Activated CD4-positive, alpha-beta T cell treated with anti-CD3 and anti-CD28 coated beads, Interleukin-2, amount 50 U/mL, for 1 hour (primary cell): ENCODE data around the gene CCRL2.
"Not testable (repeated sequence)": the region's sequence is repeated elsewhere in the genome, so short reads cannot be mapped to it uniquely, and the experiment has no call there.

Experiments
- DNase-seq: peaks from one replicate; pipeline ENCODE4 v3.0.0-alpha.2; 2020

CCRL2 gene

GRCh38 chr3:46431905-46432304 lies 24.8 kb downstream of the CCRL2 start:
- DNase-seq, result not testable (repeated sequence)

GRCh38 chr3:46433118-46433517 lies 26.1 kb downstream of the CCRL2 start:
- not testable (repeated sequence) for DNase-seq

- DNase-seq, result no peak
These were observed 26.8 kb downstream of the CCRL2 start for GRCh38 chr3:46433841-46434240.

GRCh38 chr3:46435081-46435726 lies 28.1 kb downstream of the CCRL2 start:
- no peak for DNase-seq

GRCh38 chr3:46438831-46439230 lies 31.8 kb downstream of the CCRL2 start:
- DNase-seq, result no peak

- DNase-seq, result no peak
These were observed 33.7 kb downstream of the CCRL2 start for GRCh38 chr3:46440531-46441294.

GRCh38 chr3:46442576-46443530 lies 35.8 kb downstream of the CCRL2 start:
- DNase-seq, result peak; percentile 25

- no peak for DNase-seq
These were observed 40.3 kb downstream of the CCRL2 start for GRCh38 chr3:46447228-46447985.

- DNase-seq, result no peak
These were observed 41.7 kb downstream of the CCRL2 start for GRCh38 chr3:46448721-46449120.

GRCh38 chr3:46449755-46450552 lies 42.9 kb downstream of the CCRL2 start:
- DNase-seq, result no peak

GRCh38 chr3:46453526-46454208 lies 46.6 kb downstream of the CCRL2 start:
- DNase-seq, result no peak

- DNase-seq, result no peak
These were observed 47.1 kb downstream of the CCRL2 start for GRCh38 chr3:46454209-46454595.

GRCh38 chr3:46454606-46455005 lies 47.5 kb downstream of the CCRL2 start:
- no peak for DNase-seq

GRCh38 chr3:46455231-46456115 lies 48.4 kb downstream of the CCRL2 start:
- DNase-seq, result no peak

GRCh38 chr3:46456118-46456517 lies 49.1 kb downstream of the CCRL2 start:
- no peak for DNase-seq
